HCT116 (cell line): ENCODE data around the gene GRB7. TPM values are rescaled to one million over a fixed set of nuclear protein-coding genes. Genes with fewer than 3 reads are reported as not detected.

Experiments
- ATAC-seq: fragments of 200-7000 bp; cut with Tn5 transposase; 2 replicates; pipeline ENCODE4 v1.9.1; 2020; ENCODE audit warnings: mild to moderate bottlenecking, moderate library complexity
- BruUV-seq: library from RNA; stranded (reverse); fragments of 400-500 nt; replicated peaks from 2 replicates; lab custom pipeline; 2021; lab: Mats Ljungman, UMichigan
- CTCF ChIA-PET: fragments of 300-600 bp; sonication (Branson Sonifier 250); formaldehyde crosslinking; loops from one replicate; lab custom pipeline; 2021; ENCODE audit warnings: antibody characterized with exemption; lab: Charles Lee
- POLR2A ChIA-PET: fragments of 300-600, 350-600 bp; sonication (Branson Sonifier 250); formaldehyde crosslinking; loops from one replicate; lab custom pipeline; 2021; ENCODE audit warnings: antibody characterized with exemption; lab: Charles Lee
- RAD21 ChIA-PET, 2 experiments: fragments of 300-600 bp; sonication (Branson Sonifier 250); formaldehyde crosslinking; loops; one replicate each; lab custom pipeline; 2023; ENCODE audit warnings: low total read pairs in 2 of 2; ENCODE audit not compliant: uncharacterized antibody in 2 of 2, unreplicated experiment in 2 of 2, low non-redundant PET in 1 of 2; lab: Charles Lee
- DNase-seq: peaks from one replicate; pipeline ENCODE4 v3.0.0-alpha.2; 2010; ENCODE audit warnings: low read depth, low spot score
- H2AFZ ChIP-seq: fragments of 200-600 bp; shearing (Covaris generic), sonication (generic); 2 replicates; pipeline ENCODE4 v1.6.1; 2017; ENCODE audit warnings: low read depth, mixed run types, mixed read lengths, antibody characterized with exemption, low read length; ENCODE audit not compliant: poor library complexity, severe bottlenecking
- H3K27ac ChIP-seq: 2 replicates; pipeline ENCODE4 v1.5.1; 2012; ENCODE audit warnings: low read depth, low read length
- H3K27me3 ChIP-seq: fragments of 200-600 bp; sonication (generic); 2 replicates; pipeline ENCODE4 v1.6.1; 2016; ENCODE audit warnings: mixed run types, low read length, mixed read lengths; ENCODE audit not compliant: insufficient read depth
- H3K36me3 ChIP-seq, 2 experiments: fragments of 200-500 bp in 1 of 2; fragments of 200-600 bp in 1 of 2; sonication (Bioruptor generic) in 1 of 2; sonication (generic) in 1 of 2; 2 replicates each; pipeline versions ENCODE4 v1.5.1 to v1.6.1; 2014 to 2016; ENCODE audit warnings: low read length in 2 of 2, inconsistent platforms in 1 of 2, mixed read lengths in 1 of 2, mixed run types in 1 of 2; ENCODE audit not compliant: insufficient read depth in 2 of 2, control insufficient read depth in 1 of 2
- H3K4me1 ChIP-seq, 2 experiments: fragments of 200-600 bp in 1 of 2; sonication (generic) in 1 of 2; 2 replicates each; pipeline versions ENCODE4 v1.5.1 to v1.6.1; 2012 to 2017; ENCODE audit warnings: low read length in 2 of 2, inconsistent platforms in 1 of 2, mild to moderate bottlenecking in 1 of 2, mixed read lengths in 1 of 2, mixed run types in 1 of 2, moderate library complexity in 1 of 2; ENCODE audit not compliant: insufficient read depth in 2 of 2, control insufficient read depth in 1 of 2
- H3K4me2 ChIP-seq: fragments of 200-600 bp; sonication (generic); 2 replicates; pipeline ENCODE4 v1.6.1; 2017; ENCODE audit warnings: mixed run types, low read length, mixed read lengths
- H3K4me3 ChIP-seq, 2 experiments: fragments of 200-600 bp in 1 of 2; sonication (generic) in 1 of 2; replicated peaks in 1 of 2; 2 replicates each; pipeline ENCODE4 v1.5.1; 2011 to 2016; ENCODE audit warnings: low read length in 2 of 2, control low read depth in 1 of 2, low read depth in 1 of 2, mild to moderate bottlenecking in 1 of 2, mixed read lengths in 1 of 2, mixed run types in 1 of 2
- H3K79me2 ChIP-seq: fragments of 200-600 bp; sonication (generic); 2 replicates; pipeline ENCODE4 v1.6.1; 2017; ENCODE audit warnings: mild to moderate bottlenecking, mixed run types, low read length, moderate library complexity, mixed read lengths; ENCODE audit not compliant: insufficient read depth
- H3K9ac ChIP-seq: fragments of 200-600 bp; sonication (generic); 2 replicates; pipeline ENCODE4 v1.6.1; 2016; ENCODE audit warnings: low read length, mixed read lengths
- H3K9me2 ChIP-seq: fragments of 200-600 bp; sonication (generic), shearing (Covaris generic); 2 replicates; pipeline ENCODE4 v1.6.1; 2017; ENCODE audit warnings: mixed run types, mild to moderate bottlenecking, moderate library complexity; ENCODE audit not compliant: insufficient read depth
- H3K9me3 ChIP-seq, 2 experiments: fragments of 200-500 bp in 1 of 2; fragments of 200-600 bp in 1 of 2; sonication (Bioruptor generic) in 1 of 2; sonication (generic) in 1 of 2; 2 replicates each; pipeline ENCODE4 v1.6.1; 2014 to 2017; ENCODE audit warnings: low read length in 2 of 2, mixed read lengths in 2 of 2, inconsistent platforms in 1 of 2, low read depth in 1 of 2, mild to moderate bottlenecking in 1 of 2, mixed run types in 1 of 2, moderate library complexity in 1 of 2; ENCODE audit not compliant: control insufficient read depth in 1 of 2, insufficient read depth in 1 of 2
- H4K20me1 ChIP-seq: fragments of 200-600 bp; sonication (generic), shearing (Covaris generic); 2 replicates; pipeline ENCODE4 v1.6.1; 2017; ENCODE audit warnings: mixed run types, mild to moderate bottlenecking, moderate library complexity; ENCODE audit not compliant: insufficient read depth
- CBX3 ChIP-seq: IDR thresholded peaks from 2 replicates; pipeline ENCODE4 v1.6.1; 2012; ENCODE audit warnings: low read depth
- EZH2 ChIP-seq: fragments of 200-600 bp; sonication (generic); IDR thresholded peaks from 2 replicates; pipeline ENCODE4 v1.6.1; 2017; ENCODE audit warnings: antibody characterized with exemption, mixed run types
- MAX ChIP-seq: IDR thresholded peaks from 2 replicates; pipeline ENCODE4 v1.6.1; 2012
- SP1 ChIP-seq: IDR thresholded peaks from 2 replicates; pipeline ENCODE4 v1.6.1; 2012; ENCODE audit warnings: low read depth
- ZBTB33 ChIP-seq: IDR thresholded peaks from 2 replicates; pipeline ENCODE4 v1.6.1; 2011; ENCODE audit warnings: mild to moderate bottlenecking, low read length, moderate library complexity; ENCODE audit not compliant: insufficient replicate concordance; ENCODE audit errors: extremely low read depth
- intact Hi-C: fragments of 100-400 bp; cut with micrococcal nuclease; formaldehyde crosslinking; loops from 2 replicates; pipeline ENCODE4 v1.10.0; 2022
- total RNA-seq: library from RNA; stranded (reverse); gene quantifications from one replicate; pipeline ENCODE4 v1.2.1, GENCODE V29; 2021; ENCODE audit not compliant: unreplicated experiment

Gene GRB7
- total RNA-seq, 1 experiment from 2014 or later = 51.9 TPM

GRCh38 chr17:39774047-39774446 lies 36.3 kb downstream of the GRB7 start:
- no peaks in the 10 kb centered on the region for H3K9me2 ChIP-seq
- H3K9ac ChIP-seq = no peak overlapping the region
- BruUV-seq = no TSS peak
- H3K4me2 ChIP-seq = no peak overlapping the region
- ATAC-seq (no peak), DNase-seq (no peak)
- ChIA-PET POLR2A (no interaction called here), CTCF (no interaction called here), RAD21 (no interaction called here)
- H4K20me1 ChIP-seq = no peaks in the 10 kb centered on the region
- H3K36me3 ChIP-seq = no peaks in the 10 kb centered on the region
- H3K9me3 ChIP-seq = no peaks in the 10 kb centered on the region
- no peaks in the 10 kb centered on the region for H3K79me2 ChIP-seq
- peaks cover 12 to 26% of the 10 kb centered on the region in 2 experiments for H3K4me1 ChIP-seq
- H3K4me3 ChIP-seq = no peak overlapping the region
- no peak overlapping the region for H3K27ac ChIP-seq
- H3K27me3 ChIP-seq = peaks cover 6% of the 10 kb centered on the region; the same call in 1 of the 2 replicates
- TF ChIP-seq EZH2 (no peak), MAX (peak; percentile 57; the same call in 1 of the 2 replicates), CBX3 (peak; percentile 41; the same call in 1 of the 2 replicates)
- intact Hi-C loops = no loop called here
- H2AFZ ChIP-seq = no peak overlapping the region

- no peaks in the 10 kb centered on the region for H3K36me3 ChIP-seq
- no TSS peak for BruUV-seq
- intact Hi-C loops = no loop called here
Measured at GRCh38 chr17:39775031-39775430, 37.3 kb downstream of the GRB7 start.

More at GRCh38 chr17:39775031-39775430, 37.3 kb downstream of the GRB7 start:
- Histone ChIP-seq H2AFZ (no peak overlapping the region), H3K4me3 (no peak overlapping the region), H3K9me3 (no peaks in the 10 kb centered on the region), H3K27me3 (peaks cover 5% of the 10 kb centered on the region; the same call in 1 of the 2 replicates), H3K79me2 (no peaks in the 10 kb centered on the region), H3K9ac (no peak overlapping the region), H3K4me2 (no peak overlapping the region), H3K4me1 (peaks cover 6 to 17% of the 10 kb centered on the region in 2 experiments; a peak in 3 of 4 replicates), H3K9me2 (no peaks in the 10 kb centered on the region), H3K27ac (no peak overlapping the region), H4K20me1 (no peaks in the 10 kb centered on the region)
- TF ChIP-seq ZBTB33 (no peak), SP1 (no peak), EZH2 (no peak)
- DNase-seq (no peak), ATAC-seq (no peak)
- ChIA-PET POLR2A (no interaction called here), RAD21 (no interaction called here), CTCF (interaction anchor here (1.3 kb wide), 1 partner anchor 153 kb away, joined by 3 read pairs; no protein-coding TSS in a partner anchor)
